HK-2 (cell line): ENCODE measurements around the gene TBL1Y.
"Not testable (repeated sequence)": the region's sequence is repeated elsewhere in the genome, so short reads cannot be mapped to it uniquely, and the experiment has no call there.

Experiments used
- DNase-seq: peaks from one replicate; pipeline ENCODE4 v3.0.0-alpha.2; 2018; ENCODE audit not compliant: unreplicated experiment

The TBL1Y gene

DNA sequence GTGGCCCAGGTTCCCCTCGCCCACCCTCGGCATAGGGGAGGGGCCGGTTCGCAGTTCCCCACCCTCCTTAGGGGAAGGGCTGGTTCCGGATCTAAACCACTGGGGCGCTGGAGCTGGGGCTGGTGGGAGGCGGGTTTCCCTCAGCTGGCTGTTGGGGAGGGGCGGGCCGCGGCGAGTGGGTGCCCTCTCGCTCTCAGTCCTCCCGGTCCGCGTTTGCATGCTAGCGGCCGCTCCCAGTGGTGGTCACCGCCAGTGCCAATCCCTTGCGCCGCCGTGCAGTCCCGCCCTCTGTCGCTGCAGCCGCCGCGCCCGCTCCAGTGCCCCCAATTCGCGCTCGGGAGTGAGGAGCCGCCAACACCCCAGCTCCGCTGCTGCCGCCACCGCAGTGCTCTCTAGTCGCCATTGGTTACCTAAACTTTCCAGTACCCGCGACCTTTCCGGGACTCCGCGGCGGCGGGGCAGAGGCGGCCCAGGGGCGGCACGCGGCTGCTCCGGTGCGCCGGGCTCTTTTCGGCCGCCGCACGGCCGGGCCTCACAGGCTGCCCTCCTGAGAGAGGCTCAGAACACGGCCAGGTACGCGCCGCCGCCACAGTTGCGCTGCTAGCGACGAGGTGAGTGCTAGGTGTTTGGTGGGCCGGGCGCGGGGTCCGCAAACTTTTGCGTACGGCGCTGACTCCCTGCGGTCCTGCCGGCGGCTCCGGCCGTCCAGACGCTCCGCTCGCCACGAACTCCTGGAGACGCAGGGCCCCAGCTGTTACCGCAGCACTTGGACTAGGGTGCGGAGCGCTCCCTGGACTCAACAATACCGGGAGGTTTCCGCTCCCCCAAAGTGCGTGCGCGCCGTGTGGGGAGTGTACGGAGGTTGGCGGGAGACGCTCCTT, at the start of gene TBL1Y:
TBL1Y (plus strand) TSS at position 326 of the 881 bp plus-strand sequence. CDS start 114,388 bp downstream, outside the sequence.
- DNase-seq: no peak

DNA sequence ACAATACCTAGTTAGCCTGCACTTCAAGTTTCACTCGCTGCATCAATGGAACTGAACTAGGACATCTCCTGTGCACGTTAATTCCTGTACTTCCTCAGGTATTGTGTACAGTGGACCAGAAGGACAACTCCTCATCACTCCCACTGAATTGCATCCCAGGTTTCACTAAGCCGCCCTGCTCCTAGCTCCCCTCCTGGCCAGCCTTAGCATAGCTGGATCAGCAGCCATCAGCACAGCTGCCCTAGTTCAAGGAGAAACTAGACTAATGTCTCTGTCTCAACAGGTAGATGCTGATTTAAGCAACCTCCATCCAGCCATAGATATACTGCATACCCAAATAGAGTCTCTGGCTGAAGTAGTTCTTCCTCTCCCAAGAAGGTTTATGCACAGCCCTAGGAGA, 16.0 kb upstream of the TBL1Y start:
- DNase-seq: no peak

GRCh38 chrY:6895236-6895635, 15.3 kb upstream of the TBL1Y start:
- no peak for DNase-seq

DNA sequence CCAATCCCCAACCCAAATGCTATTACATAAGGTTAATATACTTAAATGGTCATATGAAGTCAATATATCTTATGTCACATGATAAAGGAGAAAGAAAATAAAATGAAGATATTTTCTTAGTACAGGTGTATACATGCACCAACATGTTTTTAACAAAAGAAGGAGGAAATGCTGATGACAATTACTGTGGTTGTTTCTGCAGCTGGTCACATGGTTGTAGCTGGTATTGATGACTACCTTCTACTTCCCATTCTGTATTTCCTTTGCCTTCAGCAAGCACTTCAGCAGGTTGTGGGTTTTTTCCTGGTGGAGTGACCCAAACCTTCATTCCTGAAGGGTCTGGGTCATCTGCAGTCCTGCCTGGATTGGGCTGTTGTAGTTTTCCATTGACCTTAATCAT, 8.4 kb upstream of the TBL1Y start:
- DNase-seq: not testable (repeated sequence)

DNA sequence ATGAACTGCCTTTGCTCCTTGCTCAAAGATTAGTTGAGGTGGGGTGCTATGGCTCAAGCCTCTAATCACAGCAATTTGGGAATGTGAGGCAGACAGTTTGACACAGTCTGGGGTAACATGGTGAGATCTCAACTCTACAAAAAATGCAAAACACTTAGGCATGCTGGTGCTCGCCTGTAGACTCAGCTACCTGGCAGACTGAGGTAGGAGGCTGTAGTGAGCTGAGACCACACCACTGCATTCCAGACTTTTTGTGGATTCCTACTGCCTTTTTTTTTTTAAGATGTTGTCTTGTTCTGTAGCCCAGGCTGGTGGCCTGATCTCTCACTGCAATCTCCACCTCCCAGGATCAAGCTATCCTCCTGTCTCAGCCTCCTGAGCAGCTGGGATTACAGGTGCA, 2.9 kb upstream of the TBL1Y start:
- no peak for DNase-seq

DNA sequence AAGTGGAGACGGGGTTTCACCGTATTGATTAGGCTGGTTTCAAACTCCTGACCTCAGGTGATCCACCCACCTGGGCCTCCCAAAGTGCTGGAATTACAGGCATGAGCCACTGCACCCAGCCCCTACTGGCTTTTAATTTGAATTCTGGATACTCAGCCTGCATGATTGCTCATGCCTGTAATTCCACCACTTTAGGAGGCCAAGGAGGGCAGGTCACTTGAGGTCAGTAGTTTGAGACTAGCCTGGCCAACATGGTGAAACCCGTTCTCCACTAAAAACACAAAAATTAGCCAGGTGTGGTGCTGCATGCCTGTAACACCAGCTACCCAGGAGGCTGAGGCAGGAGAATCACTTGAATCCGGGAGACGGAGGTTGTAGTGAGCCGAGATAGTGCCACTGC, 2.5 kb upstream of the TBL1Y start:
- not testable (repeated sequence) for DNase-seq

- DNase-seq: no peak
Measured at GRCh38 chrY:6909118-6909521, 1.4 kb upstream of the TBL1Y start.

DNA sequence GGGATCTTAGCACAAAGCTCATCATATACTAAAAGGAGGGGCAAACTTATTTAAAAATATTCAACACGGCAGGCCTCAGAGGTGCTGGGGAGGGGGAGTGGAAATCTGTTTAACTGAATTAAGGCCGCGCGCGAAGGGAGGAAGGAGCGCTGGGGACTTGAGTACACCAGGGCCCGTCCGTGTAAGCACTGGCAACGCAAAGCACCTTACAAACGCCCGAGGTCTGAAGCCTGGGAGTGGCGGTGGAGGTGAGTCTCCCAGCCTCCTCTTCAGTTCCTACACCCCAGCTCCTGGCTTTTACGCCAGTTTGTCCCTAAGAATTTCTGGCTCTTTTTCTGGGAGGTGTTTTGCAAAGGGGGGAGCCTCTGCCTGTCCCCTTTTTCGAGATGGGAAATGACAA, 641 bp upstream of the TBL1Y start:
- no peak for DNase-seq

DNA sequence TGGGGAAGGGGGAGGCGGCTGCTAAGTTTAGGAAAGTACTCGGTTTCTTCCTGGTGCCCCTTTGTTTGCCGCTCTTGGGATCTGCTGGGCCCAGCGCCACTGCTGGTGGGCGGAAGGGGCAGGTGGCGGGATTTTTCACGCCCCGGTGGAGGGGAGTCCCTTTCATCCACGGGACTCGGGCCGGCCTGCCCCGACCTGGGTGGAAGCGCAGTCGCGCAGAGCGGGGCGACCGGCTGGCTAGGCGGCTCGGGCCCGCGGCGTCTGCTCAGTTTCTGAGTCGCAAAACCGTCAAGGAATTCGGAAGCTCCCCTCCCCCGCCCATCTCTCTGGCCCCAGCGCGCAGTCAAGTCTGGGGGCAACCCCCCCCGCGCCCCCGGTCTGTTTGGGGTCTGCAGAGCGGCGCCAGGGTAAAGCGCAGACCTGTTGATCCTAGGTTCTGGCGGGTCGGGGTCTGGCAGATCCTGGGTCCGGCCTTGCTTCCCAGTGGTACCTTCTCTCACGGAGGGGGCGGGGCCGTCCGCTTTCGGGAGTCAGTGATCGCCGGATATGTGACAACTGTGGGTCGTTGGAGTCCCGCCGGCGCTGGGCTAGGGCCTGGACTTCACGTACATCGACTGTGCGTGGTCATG, 870 bp downstream of the TBL1Y start, which contains the start of gene AMELY:
AMELY (minus strand) TSS at position 500 of the 629 bp plus-strand sequence. CDS start 39,144 bp downstream, outside the sequence.
- no peak for DNase-seq

- DNase-seq: no peak
Measured at GRCh38 chrY:6913362-6913761, 2.9 kb downstream of the TBL1Y start.

DNA sequence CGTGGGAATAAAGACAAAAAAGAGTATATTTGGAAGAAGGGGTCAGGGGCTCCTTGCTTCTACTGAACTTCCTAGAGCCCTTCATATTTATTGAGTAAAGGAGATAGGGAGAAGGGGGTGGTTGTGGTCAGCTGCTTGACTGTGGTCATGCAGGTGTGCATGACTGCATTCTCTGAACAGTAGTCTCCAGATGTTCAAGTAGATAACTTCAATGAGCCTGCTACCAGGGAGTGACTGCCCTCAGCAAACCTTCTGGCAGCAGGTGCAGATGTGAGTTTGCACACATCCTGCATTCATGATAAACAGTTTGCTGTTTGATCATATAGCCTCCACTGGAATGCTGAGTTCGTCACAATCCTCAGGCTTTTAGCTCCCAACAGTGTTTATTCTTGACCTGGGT, 10.6 kb downstream of the TBL1Y start:
- no peak for DNase-seq

- DNase-seq: no peak
Measured at GRCh38 chrY:6928265-6928664, 17.8 kb downstream of the TBL1Y start.

DNA sequence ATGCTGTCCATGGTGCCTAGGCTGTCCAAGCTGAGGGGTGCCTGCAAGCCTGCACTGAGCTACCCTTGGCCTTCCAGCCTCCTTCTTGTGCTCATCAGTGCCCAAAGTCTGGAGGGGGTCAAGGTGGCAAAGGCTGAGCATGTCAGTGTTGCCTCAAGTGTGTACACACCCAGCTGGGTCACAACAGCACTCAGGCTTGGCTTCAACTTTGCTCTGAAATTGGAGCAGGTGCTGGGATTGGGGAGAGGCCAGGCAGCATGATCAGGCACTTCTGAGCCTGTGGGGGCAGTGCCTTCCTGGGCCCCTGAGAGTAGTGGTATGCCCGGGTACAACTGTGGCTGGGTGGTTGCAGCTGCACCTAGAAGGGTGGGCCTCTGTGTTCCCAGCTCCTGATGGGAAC, 18.7 kb downstream of the TBL1Y start:
- DNase-seq: no peak

- DNase-seq: no peak
Measured at GRCh38 chrY:6931779-6932396, 21.4 kb downstream of the TBL1Y start.

DNA sequence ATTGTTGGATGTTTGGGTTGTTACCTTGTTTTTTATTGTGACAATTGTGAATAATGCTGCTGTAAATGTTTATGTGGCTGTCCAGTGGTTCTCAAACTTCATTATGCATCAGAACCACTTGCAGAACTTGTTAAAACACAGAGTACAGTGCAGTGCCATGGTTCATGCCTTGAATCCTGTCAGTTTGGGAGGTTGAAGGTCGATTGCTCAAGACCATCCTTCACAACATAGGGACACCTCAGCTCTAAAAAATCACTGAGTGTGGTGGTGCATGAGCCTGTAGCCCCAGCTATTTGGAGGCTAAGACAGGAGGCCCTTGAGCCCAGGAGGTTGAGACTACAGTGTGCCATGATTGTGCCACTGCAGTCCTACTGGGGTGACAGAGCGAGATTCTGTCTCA, 25.0 kb downstream of the TBL1Y start:
- no peak for DNase-seq

DNA sequence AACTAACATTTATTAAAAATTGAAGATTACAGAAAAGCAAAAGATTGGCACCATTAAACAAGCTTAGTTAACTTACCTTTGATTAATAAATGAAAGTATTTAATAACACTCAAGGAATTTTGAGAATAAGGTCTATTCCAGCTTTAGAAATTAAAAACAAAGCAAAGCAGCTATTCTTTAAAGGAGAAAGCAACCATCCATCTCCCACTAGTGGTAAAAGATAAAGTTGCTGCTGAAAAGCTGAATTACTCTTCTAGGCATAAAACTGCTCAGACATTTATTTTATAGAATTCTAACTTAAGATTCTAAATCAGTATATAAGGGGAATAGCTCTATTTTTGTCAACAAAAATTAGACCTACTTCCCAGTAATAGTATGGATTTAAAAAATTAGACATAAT, 37.2 kb downstream of the TBL1Y start:
- no peak for DNase-seq

- no peak for DNase-seq
Measured at GRCh38 chrY:6948378-6948777, 37.9 kb downstream of the TBL1Y start.

- DNase-seq: no peak
Measured at GRCh38 chrY:6949947-6950346, 39.5 kb downstream of the TBL1Y start.

DNA sequence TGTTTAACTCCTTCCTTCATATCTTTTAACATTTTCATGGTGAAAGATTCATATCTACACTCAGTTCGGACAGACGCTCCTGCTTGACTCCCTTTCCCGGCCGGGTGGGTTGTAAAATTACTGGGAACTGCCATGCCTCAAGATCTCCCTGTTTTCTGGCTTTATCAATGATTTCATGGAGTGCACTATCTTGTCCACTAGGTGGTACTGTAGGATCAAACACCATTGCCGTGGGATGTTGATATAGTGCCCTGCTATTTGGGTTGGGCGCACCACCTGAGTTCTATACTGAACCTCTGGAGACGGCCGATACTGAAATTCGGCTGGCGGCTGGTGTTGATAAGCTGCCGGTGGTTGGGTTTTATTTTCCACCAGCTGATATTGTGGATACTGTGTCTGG, 54.2 kb downstream of the TBL1Y start:
- no peak for DNase-seq

DNA sequence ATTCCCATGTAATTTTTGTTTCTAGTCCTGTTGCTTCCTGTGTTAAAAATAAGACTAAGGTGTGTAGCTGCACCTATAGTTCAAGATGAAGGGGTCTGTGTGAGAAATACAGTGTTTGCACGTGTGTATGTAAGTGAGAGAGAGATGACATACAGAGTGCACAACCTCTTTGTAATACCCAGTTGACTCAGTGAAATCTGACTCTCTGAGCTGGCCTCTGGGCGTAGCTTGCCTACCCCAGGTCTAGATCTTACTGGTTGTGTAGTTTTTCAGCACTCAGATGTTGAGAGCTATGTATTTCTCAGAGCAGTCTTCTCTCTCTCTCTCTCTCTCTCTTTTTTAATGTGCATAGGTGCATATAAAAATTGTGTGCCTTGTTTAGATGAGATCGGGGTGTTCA, 56.0 kb downstream of the TBL1Y start:
- no peak for DNase-seq

GRCh38 chrY:6967736-6968135, 57.2 kb downstream of the TBL1Y start:
- DNase-seq: no peak

- DNase-seq: no peak
Measured at GRCh38 chrY:6968191-6968590, 57.7 kb downstream of the TBL1Y start.
